GM19468 (cell line): Measurements from ENCODE around the gene ORC4.

Experiments used
- ATAC-seq: cut with Tn5 transposase; IDR thresholded peaks from one replicate; pipeline ENCODE4 v1.9.1; 2021; ENCODE audit warnings: mild to moderate bottlenecking, moderate library complexity, moderate number of reproducible peaks; ENCODE audit not compliant: unreplicated experiment; ENCODE audit errors: extremely low read depth

The ORC4 gene

DNA sequence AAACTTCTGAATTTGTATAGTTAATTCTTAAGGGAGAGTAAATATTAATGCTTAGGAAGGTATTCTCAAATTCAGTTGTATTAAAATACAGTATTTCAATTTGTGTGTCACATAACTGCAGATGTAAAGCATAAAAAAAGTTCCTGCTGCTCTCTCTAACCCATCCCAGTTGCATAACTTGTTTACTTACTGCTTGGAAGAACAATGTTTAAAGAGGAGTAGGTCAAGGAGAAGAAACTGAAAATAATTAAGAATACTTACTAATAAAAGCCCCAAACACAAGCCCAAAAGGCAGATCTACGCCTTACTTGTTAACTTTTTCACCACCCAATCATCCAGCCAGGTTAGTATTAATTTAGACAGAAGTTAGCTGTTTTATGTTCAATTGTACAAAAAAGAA is 81.2 kb downstream of the ORC4 start:
- ATAC-seq: no peak

DNA sequence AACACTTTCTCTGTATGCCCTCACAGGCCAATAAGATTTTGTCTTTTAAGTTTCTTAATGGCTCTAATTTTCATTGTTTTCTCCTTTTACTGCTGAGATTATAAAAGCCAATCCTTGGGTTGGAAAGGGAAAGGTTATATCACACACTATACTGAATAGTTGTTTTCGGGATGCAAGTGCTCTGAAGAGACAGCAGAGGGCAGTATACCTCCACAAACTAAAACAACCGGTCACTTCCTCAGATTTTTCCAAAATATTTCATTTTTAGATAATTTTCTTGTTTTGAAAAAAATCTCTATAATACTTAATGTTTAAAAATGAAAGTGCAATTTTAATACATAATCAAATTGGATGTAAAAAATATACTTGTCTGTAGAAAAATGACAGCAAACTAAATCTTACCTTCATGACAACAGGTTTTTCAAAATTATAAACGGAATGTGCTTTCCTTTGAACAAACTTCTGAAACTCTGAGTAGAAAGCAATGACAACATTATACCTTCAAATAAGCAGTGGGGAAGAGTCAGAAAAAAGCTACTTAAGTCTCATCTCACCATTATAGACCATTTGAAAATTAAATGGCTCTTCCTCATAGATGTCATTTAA is 82.7 kb downstream of the ORC4 start:
- no peak for ATAC-seq

DNA sequence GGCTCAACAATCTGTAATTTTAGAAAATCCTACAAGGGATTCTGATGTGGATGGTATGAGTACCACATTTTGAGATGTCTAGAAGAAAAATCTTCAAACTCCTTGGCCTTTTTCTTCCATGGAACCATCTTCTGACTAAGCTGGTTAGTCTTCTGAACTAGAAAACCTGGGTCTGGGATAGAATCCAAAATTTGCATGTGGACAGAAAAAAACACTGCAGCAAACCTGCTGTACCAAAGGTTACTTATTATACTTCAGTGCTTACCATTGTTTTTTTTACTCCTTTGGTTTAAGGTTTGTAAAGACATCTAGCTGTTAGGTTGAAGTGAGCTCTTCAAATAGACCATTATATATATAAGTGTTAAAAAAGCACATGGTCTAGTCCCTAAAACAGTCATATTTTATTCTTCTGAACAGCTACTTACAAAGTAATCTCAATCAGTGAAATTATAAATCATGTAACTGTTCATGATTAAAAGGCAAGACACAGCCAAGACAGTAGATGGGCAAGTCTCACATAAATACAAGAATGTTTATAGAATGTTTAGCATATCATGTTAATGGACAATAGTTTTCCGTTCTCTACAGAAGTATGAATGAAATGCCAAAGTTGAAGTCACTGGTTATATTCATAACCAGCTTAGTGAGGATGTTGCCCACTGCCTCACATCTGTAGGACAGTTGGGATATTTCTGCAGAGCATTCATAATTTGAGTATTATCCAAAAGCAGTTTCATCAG is 85.5 kb downstream of the ORC4 start:
- ATAC-seq: no peak

DNA sequence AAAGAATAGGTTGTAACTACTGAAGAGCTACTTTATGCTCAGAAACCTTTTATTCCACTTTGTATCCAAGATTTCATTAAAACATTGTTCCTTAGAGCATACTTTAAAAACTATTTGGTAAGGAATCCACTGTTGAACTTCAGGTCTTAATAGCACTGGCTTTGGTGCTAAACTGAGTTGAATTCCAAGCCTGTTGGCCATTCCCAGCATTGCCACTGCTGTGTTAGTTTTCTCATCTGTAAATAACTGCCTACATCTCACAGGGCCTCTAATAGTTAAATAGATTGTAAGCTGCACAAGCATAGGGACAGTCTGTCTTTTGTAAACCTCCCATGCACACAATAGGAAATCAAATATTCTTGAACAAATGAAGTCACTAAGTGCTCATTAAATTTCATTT is 86.6 kb downstream of the ORC4 start:
- ATAC-seq: no peak

DNA sequence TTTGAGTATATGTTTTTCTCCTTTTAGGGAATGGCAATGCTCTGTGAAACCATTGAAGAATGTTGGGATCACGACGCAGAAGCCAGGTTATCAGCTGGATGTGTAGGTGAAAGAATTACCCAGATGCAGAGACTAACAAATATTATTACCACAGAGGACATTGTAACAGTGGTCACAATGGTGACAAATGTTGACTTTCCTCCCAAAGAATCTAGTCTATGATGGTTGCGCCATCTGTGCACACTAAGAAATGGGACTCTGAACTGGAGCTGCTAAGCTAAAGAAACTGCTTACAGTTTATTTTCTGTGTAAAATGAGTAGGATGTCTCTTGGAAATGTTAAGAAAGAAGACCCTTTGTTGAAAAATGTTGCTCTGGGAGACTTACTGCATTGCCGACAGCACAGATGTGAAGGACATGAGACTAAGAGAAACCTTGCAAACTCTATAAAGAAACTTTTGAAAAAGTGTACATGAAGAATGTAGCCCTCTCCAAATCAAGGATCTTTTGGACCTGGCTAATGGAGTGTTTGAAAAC is 93.4 kb downstream of the ORC4 start:
- no peak for ATAC-seq

DNA sequence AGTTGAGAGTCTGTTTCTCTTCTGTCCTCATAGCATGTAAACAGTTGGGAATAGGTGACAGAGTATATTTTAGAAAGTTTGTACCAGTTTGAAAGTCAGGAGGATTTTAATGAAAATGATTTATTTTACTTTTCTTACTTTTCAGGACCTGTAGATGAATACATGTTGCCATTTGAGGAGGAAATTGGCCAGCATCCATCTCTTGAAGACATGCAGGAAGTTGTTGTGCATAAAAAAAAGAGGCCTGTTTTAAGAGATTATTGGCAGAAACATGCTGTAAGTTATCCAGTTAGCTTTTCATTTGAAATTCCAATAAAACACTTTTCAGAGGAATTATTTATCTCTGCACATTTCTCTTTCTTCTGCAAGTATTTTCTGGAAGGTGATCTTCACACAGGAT is 94.7 kb downstream of the ORC4 start:
- ATAC-seq: no peak

DNA sequence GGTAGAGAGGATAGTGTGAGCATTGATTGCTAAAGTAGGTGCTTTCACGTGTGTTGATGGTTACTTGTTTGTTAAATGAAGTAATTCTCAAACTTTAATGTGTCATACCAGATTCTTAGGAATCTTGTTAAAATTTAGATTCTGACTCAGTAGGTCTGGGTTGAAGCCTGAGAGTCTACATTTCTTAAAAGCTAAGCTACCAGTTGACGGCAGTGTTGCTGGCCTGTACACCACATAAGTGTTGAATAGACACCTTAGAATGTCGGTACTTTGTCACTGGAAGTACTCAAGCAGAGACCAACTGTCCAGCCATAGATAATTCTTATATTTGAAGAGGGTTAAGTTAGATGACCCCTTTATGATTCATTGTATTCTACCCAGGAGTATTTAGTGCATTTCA is 95.9 kb downstream of the ORC4 start:
- ATAC-seq: no peak

DNA sequence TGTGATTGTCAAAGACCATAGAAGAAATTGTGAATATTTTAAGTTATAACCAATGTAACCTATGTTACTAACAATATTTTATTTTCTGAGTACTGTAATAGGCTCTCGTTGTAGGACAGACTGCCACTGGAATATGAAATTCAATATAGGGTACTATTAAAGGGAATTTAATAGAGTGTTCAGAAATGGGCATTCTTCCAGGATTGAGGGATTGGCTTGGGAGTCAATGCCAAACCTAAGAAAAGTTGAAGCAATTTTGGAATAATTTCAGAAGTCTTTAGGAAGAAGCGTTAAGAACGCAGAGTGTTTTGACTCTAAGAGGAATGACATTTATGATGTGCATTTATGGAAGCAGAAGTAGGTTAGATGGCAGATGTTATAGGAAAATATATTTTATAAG is 96.7 kb downstream of the ORC4 start:
- ATAC-seq: no peak

DNA sequence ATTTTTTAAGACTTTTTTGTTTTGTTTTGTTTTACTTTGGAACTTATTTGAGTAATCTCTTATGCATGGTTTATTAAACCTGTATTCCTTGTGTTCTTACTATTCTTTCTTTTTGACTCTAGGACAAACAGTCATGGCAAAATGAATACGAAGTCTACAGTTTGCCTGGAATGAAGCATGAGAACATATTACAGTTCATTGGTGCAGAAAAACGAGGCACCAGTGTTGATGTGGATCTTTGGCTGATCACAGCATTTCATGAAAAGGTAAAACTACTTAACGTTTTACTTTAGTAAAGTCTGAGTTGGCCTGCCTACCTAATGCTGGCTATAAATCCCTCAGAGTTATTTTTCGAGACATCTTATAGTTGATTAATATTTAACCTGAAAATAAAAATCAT is 103.4 kb downstream of the ORC4 start:
- ATAC-seq: no peak

DNA sequence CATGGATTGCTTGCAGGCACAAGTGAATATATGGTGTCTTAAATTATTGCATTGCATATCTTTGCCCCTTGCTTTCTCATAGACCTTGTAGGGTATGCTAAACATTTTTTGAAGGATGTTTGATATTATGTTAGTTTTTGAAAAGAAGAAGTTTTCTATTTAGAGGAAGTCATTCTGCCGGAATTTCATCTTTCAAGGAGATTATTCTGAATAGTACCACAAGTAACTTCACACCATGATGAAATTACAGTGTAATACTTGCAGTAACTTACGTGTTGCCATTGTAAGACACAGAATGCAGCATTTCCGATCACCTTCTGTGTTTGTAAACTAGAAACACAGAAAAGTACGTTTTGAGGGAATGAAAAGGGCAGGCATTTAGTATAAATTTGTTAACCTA is 103.8 kb downstream of the ORC4 start:
- ATAC-seq: no peak

DNA sequence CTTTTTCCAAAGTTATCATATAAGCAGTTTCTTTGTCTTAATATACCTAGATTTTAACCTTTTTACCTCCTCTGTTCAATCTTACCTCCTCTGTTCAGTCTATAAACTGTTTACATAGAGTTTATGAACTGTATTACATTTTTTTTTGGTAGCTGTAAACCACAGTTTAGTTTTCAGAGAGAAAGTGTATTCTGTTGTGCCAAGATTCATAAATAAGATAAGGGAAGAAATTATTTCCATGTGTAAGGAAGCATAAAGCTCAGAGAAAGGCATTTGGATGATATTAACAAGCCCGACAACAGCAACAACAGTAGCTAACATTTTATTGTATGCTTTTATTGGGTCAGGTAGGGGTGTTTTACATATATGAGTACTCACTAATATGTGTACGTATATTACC is 104.5 kb downstream of the ORC4 start:
- ATAC-seq: no peak

DNA sequence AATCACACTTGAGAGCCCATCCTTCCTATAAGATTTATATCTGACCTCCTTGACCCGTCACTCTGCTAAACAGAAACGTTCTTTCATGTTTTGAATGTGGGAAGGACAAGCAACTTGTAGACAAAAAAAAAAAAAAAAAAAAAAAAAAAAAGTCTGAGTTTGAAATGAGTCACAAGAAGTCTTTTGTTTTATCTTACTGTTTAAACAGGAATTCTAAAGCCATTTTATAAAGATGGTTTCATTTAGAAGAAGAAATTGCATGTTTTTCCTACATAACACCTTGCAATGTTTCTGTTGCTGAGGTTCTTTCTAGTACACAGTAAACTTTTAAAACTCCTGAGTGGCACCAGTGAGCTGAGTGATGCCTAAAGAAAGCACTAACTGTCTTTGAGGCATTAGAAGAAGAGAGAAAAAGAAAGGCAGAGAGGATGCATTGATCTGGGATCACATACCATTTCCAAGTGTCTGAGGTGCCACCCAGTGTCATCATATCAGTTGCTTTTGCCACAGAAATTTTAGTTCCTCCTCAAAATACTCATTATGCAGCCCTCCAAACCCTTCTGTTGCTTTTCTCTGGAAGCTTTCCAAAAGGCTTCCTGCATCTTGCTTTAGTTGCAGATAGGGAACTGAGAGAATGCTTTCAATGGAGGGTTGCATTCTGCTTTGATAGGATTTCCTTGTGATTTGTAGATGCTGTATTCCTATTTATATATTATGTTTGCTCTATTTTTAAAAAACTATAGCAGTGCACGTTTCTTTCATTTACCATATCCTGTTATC is 106.6 kb downstream of the ORC4 start:
- ATAC-seq: no peak

DNA sequence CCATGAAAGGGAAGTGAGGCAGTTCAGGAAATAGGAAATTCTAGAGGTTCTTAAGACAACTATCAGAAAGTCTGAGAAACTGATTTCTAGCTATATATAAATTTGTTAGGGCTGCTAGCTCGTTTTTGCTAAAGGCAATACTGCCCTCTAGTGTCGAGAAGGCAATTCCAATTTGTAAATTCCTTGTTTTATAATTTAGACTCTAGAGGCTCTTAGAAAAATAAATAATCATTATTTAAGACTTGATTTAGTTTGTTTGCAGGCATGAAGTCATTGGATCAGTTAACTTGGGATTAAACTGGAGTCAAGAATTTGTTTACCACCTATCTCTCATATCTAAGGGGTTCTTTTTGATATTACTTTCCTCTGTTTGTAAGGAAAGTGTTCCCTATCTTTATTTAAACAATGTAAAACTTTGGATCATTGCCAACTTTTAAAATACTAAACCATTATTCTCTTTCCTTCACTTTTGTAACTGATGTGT is 109.5 kb downstream of the ORC4 start:
- no peak for ATAC-seq

DNA sequence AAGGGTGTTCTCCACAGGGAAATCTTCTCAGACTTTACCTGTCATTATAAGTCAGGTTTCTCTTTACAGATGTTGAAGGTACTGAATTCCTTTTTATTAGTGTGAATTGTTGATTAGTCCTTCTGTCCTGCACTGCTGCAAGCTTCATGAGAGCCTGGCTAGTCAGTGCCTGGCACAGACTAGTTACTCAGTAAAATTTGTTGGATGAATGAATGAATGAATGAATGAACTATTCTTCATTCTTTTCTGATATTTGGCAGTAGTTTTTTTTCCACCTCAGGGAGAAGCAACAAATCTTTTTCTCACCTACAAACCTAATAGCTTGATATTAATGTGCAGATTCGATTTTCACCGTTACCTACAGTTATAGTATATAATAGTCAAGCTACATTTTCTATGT is 111.4 kb downstream of the ORC4 start:
- no peak for ATAC-seq

DNA sequence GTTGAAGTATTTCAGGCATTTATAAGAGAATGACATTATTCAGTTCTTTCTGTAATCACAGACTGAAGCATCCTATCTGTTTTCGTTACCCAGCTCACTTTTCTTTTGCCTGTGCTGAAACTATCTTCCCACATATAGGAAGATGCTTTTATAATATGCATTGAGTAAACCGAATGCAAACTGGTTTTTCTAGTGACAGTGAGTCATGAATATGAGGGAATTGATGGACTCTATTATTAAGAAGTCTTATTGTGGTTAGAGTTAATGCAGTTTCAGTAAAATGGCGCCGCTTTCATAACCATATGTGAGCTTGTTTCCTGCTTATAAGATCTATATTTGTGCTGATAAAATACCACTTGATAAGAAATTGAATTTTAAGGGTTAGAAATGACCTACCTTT is 116.5 kb downstream of the ORC4 start:
- no peak for ATAC-seq

DNA sequence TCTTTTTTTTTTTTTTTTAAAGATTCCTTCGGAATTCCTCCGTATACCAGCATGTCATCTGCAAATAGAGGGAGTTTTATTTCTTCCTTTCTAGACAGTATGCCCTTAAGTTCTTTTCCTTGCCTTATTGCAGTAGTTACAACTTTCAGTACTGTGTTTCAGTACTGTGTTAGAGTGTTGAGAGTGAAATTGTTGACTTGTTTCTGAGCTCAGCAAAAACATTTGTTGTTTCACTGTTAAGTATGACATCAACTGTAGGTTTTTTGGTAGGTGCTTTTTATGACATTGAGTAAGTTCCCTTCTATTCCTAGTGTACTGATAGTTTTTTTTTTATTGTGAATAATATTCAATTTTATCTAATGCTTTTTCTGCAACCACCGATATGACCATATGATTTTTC is 131.9 kb downstream of the ORC4 start:
- ATAC-seq: peak; percentile 63

DNA sequence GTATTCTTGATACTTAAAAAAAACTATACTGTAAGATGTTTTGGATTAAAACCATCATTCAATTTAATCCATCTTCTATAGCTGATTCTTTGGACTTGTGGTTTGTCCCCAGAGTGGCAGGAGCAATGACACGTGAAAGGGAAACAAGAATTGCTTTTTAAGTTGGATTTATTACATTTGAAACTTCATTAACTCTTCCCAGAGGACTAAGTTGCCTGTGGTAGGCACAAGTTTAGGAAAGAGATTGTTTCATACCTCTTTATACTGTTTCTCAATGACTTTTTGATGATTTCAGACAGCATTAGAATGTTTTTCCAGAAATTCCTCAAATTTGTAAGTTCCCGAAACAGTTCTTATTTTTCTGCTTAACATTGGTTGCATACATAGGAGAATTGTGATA is 134.4 kb downstream of the ORC4 start:
- ATAC-seq: no peak

DNA sequence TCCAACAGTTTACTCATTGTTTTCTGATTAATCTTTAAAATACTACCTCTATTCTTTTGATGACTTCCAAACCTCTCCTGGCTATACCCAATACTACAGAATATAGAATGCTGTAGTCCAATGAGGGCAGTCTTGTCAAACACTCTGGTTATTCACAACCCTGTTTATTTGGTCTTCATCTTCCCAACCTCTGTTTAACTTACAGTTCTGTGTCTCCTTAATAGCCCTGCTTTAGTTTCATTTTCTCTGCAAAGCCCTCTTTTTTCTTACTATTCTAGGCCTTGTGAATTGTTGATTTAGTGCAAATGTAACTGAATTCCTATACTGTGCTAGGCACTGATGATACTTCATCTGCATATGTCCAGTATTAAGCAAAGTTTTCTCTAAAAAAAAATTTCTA is 135.7 kb downstream of the ORC4 start:
- ATAC-seq: no peak

DNA sequence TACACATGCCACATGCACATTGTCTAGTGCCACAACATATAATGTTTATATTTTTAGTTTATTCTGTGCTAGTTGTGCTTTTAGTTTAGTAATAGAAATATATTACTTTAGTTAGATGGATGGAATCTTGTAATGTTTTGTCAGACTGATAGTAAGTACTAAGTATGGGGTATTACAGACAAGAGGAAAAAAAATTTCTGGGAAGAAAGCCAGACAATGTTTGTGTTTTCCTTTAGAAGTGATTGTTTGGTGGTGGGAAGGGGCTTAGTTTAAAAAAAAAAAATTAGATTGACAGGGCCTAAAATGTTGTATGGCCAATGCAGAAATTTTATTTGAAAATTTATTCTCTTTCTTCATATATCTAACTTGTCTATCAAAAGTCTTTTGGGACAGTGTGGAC is 137.9 kb downstream of the ORC4 start:
- ATAC-seq: no peak
